K562 (cell line): ENCODE data around the gene FMNL1. TPM values are rescaled to one million over a fixed set of nuclear protein-coding genes. Genes with fewer than 3 reads are reported as not detected.

Experiments used
- ATF4 ChIP-seq: fragments of 450-650 bp; formaldehyde crosslinking; IDR thresholded peaks from 2 replicates; pipeline ENCODE4 v1.4.0; 2022; ENCODE audit warnings: mild to moderate bottlenecking, moderate library complexity
- BMI1 ChIP-seq: fragments of 150-350 bp; IDR thresholded peaks from 2 replicates; pipeline ENCODE4 v1.6.1; 2014; ENCODE audit warnings: low read length
- CTBP1 ChIP-seq: fragments of 450-650 bp; IDR thresholded peaks from 2 replicates; pipeline ENCODE4 v1.6.1; 2016; ENCODE audit warnings: borderline replicate concordance
- EGR1 ChIP-seq: fragments of 450-650 bp; conservative IDR thresholded peaks from 2 replicates; pipeline ENCODE4 v1.6.1; 2017; ENCODE audit warnings: mild to moderate bottlenecking
- FOXA3 ChIP-seq, 2 experiments: fragments of 450-650 bp in 1 of 2; sonication (generic) in 1 of 2; formaldehyde crosslinking; IDR thresholded peaks in 1 of 2; conservative IDR thresholded peaks in 1 of 2; 2 replicates each; pipeline versions ENCODE4 v1.4.0 to v1.8.0; 2020 to 2022; ENCODE audit warnings: mild to moderate bottlenecking in 2 of 2, missing genetic modification reagents in 1 of 2
- HDAC1 ChIP-seq, 2 experiments: fragments of 450-650 bp; IDR thresholded peaks; 2 replicates each; pipeline ENCODE4 v1.6.1; 2016 to 2017; ENCODE audit warnings: inconsistent platforms in 1 of 2, mild to moderate bottlenecking in 1 of 2, moderate library complexity in 1 of 2
- JUND ChIP-seq, 2 experiments: IDR thresholded peaks; 2 replicates in 1 of 2; 3 replicates in 1 of 2; pipeline ENCODE4 v1.6.1; 2011; ENCODE audit warnings: borderline replicate concordance in 2 of 2, low read depth in 2 of 2, low read length in 2 of 2, improper control_type of control experiment in 1 of 2, missing biosample characterization in 1 of 2, missing genetic modification characterization in 1 of 2, missing genetic modification reagents in 1 of 2
- MAZ ChIP-seq, 2 experiments: fragments of 450-650 bp in 1 of 2; sonication (generic) in 1 of 2; formaldehyde crosslinking; IDR thresholded peaks in 1 of 2; conservative IDR thresholded peaks in 1 of 2; 2 replicates each; pipeline versions ENCODE4 v1.4.0 to v1.5.0; 2020; ENCODE audit warnings: mild to moderate bottlenecking in 1 of 2, missing genetic modification reagents in 1 of 2
- RBM34 ChIP-seq: fragments of 200-400 bp; formaldehyde crosslinking; IDR thresholded peaks from 2 replicates; pipeline ENCODE4 v1.6.1; 2018; ENCODE audit warnings: low read length, borderline replicate concordance; ENCODE audit not compliant: insufficient read depth
- SIN3B ChIP-seq: fragments of 450-650 bp; IDR thresholded peaks from 2 replicates; pipeline ENCODE4 v1.6.1; 2017; ENCODE audit warnings: low read depth, mild to moderate bottlenecking, moderate library complexity
- SRSF3 ChIP-seq: fragments of 200-400 bp; formaldehyde crosslinking; IDR thresholded peaks from 2 replicates; pipeline ENCODE4 v1.6.1; 2016; ENCODE audit warnings: mild to moderate bottlenecking, low read length, moderate library complexity; ENCODE audit not compliant: insufficient read depth
- STAG1 ChIP-seq: sonication (generic); formaldehyde crosslinking; IDR thresholded peaks from 2 replicates; pipeline ENCODE4 v1.5.0; 2020; ENCODE audit warnings: missing genetic modification reagents, borderline replicate concordance
- TCF7 ChIP-seq: sonication (generic); IDR thresholded peaks from 2 replicates; pipeline ENCODE4 v1.6.1; 2016; ENCODE audit warnings: antibody characterized with exemption, borderline replicate concordance
- ZNF253 ChIP-seq: fragments of 250-450 bp; sonication (Bioruptor Pico); conservative IDR thresholded peaks from 2 replicates; pipeline ENCODE4 v1.6.1; 2021; ENCODE audit warnings: mild to moderate bottlenecking
- ZNF766 ChIP-seq: fragments of 200-800 bp; sonication (Bioruptor generic); conservative IDR thresholded peaks from 2 replicates; pipeline ENCODE4 v1.6.1; 2016; ENCODE audit warnings: missing genetic modification characterization, missing compliant biosample characterization
- polyA plus RNA-seq, 8 experiments: library from polyadenylated mRNA; depleted of rRNA in 4 of 8; stranded (reverse) in 5 of 8; unstranded in 3 of 8; fragments of >200 nt; fragmentation: Nextera tagmentation in 2 of 8; fragmentation: Illumina TruSeq in 1 of 8; extraction: Ambion mirVana in 2 of 8; extraction: Trizol in 1 of 8; gene quantifications; 2 replicates each; pipeline versions ENCODE4 v1.2.1 to v1.2.3, GENCODE V29; 2011 to 2014; ENCODE audit warnings: inconsistent platforms in 1 of 8, missing spikeins in 1 of 8
- total RNA-seq, 7 experiments: library from RNA; depleted of rRNA in 6 of 7; stranded (reverse); fragments of >200 nt in 6 of 7; fragmentation: Illumina TruSeq in 2 of 7; extraction: Trizol in 2 of 7; gene quantifications; 2 replicates each; pipeline versions ENCODE4 v1.2.1 to v1.2.3, GENCODE V29; 2011 to 2021; ENCODE audit warnings: low replicate concordance in 1 of 7
- TF ChIP-seq, protein P1 (sequence below): fragments of 250-450 bp; sonication (Bioruptor Pico); IDR thresholded peaks from 2 replicates; pipeline ENCODE4 v1.9.0; 2021; ENCODE audit warnings: mild to moderate bottlenecking, inconsistent platforms
- TF ChIP-seq, protein P2 (sequence below): fragments of 450-650 bp; IDR thresholded peaks from 2 replicates; pipeline ENCODE4 v1.7.0; 2016; ENCODE audit warnings: borderline replicate concordance

Gene FMNL1
- total and polyA plus RNA-seq, 9 of the 15 experiments (the other 6 are each of a cell fraction or from before 2014, with no cell fraction given) = 0.70 to 36.6 (median 7.7) TPM

DNA sequence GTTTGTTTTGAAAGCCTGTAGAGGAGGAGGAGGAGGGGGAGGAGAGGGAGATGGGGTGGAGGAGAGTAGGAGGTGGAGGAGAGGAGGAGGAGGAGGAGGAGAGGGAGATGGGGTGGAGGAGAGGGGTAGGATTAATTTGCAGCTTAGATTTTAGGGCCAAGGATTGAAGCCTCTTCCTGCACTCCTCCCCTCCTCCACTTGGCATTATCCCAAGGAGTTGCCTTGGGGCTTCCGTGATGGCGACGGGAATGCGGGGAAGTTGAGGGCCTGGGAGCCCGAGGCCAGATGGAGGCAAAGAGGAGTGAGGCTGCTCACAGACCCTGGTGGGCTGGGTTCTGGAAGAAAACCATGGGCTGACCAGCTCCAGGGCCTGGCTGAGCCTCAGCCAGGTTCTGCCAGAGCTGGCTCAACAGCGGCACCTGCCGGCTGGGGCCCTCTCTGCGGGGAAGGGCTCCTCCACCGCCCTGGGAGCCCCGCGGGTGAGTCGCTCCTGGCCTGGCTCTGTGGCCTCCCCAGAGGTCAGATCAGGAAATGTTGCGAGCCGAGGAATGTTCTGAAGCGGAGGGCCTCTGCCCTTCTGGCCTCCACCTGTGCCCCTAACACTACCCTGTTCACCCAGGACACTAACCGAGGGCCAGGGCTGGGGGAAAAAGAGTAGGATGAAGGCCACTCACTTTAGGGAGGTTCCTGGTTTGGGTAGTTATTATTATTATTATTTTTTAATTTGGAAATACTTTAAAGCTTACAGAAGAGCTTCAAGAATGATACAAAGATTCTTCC is 23.9 kb upstream of the FMNL1 start (continued):
- TF ChIP-seq, protein P1, sequence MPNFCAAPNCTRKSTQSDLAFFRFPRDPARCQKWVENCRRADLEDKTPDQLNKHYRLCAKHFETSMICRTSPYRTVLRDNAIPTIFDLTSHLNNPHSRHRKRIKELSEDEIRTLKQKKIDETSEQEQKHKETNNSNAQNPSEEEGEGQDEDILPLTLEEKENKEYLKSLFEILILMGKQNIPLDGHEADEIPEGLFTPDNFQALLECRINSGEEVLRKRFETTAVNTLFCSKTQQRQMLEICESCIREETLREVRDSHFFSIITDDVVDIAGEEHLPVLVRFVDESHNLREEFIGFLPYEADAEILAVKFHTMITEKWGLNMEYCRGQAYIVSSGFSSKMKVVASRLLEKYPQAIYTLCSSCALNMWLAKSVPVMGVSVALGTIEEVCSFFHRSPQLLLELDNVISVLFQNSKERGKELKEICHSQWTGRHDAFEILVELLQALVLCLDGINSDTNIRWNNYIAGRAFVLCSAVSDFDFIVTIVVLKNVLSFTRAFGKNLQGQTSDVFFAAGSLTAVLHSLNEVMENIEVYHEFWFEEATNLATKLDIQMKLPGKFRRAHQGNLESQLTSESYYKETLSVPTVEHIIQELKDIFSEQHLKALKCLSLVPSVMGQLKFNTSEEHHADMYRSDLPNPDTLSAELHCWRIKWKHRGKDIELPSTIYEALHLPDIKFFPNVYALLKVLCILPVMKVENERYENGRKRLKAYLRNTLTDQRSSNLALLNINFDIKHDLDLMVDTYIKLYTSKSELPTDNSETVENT (CRISPR knock-in tag) = 0 out of 2 replicates have a peak, but pooled peaks have one; percentile 30
- no peak for TF ChIP-seq FOXA3 (CRISPR knock-in tag; conservative IDR thresholded peaks at IDR 0.05 in 1 of 2, IDR thresholded peaks at IDR 0.05 in 1 of 2)
- no peak for TF ChIP-seq ZNF766 (CRISPR knock-in tag)
- no peak; the same call in 1 of the 2 replicates for TF ChIP-seq SIN3B
- peak; percentile 86; the same call in 1 of the 2 replicates for TF ChIP-seq STAG1 (CRISPR knock-in tag)
- TF ChIP-seq RBM34 = no peak
- TF ChIP-seq, protein P2, sequence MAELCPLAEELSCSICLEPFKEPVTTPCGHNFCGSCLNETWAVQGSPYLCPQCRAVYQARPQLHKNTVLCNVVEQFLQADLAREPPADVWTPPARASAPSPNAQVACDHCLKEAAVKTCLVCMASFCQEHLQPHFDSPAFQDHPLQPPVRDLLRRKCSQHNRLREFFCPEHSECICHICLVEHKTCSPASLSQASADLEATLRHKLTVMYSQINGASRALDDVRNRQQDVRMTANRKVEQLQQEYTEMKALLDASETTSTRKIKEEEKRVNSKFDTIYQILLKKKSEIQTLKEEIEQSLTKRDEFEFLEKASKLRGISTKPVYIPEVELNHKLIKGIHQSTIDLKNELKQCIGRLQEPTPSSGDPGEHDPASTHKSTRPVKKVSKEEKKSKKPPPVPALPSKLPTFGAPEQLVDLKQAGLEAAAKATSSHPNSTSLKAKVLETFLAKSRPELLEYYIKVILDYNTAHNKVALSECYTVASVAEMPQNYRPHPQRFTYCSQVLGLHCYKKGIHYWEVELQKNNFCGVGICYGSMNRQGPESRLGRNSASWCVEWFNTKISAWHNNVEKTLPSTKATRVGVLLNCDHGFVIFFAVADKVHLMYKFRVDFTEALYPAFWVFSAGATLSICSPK = peak; percentile 49; the same call in 1 of the 2 replicates
- TF ChIP-seq CTBP1 = peak; percentile 84
- TF ChIP-seq ZNF253 = no peak
- TF ChIP-seq EGR1 = peak; percentile 30
- 0 out of 4 replicates have a peak, but pooled peaks of 1 of the 2 experiments have one; percentile 41 for TF ChIP-seq HDAC1 (IDR thresholded peaks at IDR 0.05)
- TF ChIP-seq ATF4 = no peak
- TF ChIP-seq MAZ (CRISPR knock-in tag; conservative IDR thresholded peaks at IDR 0.05 in 1 of 2, IDR thresholded peaks at IDR 0.05 in 1 of 2) = peak; percentile 86 to 95
- peak; percentile 63 for TF ChIP-seq JUND (IDR thresholded peaks at IDR 0.05; ENCODE audit: borderline replicate concordance, low read depth, low read length)
- TF ChIP-seq JUND (tag; IDR thresholded peaks at IDR 0.05; ENCODE audit: borderline replicate concordance, low read depth, low read length) = no peak; the same call in 2 of the 3 replicates
- no peak for TF ChIP-seq SRSF3
- TF ChIP-seq BMI1 = no peak
- TF ChIP-seq TCF7 = no peak
